IMR-90 (cell line): Measurements from ENCODE around the gene IMPDH1. TPM values are rescaled to one million over a fixed set of nuclear protein-coding genes. Genes with fewer than 3 reads are reported as not detected.

Experiments
- ATAC-seq: fragments of 200-7000 bp; cut with Tn5 transposase; 2 replicates; pipeline ENCODE4 v1.9.1; 2020; ENCODE audit warnings: low read depth, mild to moderate bottlenecking, moderate library complexity
- BruUV-seq: library from RNA; stranded (reverse); fragments of 400-500 nt; replicated peaks from 2 replicates; lab custom pipeline; 2021; lab: Mats Ljungman, UMichigan
- CTCF ChIA-PET: fragments of 300-600 bp; formaldehyde crosslinking; extraction: SDS; loops from one replicate; lab custom pipeline; 2021; ENCODE audit warnings: antibody characterized with exemption; lab: Yijun Ruan, JAX
- POLR2A ChIA-PET: fragments of 300-600 bp; sonication (Branson Sonifier 250); formaldehyde crosslinking; loops from one replicate; lab custom pipeline; 2022; ENCODE audit warnings: antibody characterized with exemption; ENCODE audit not compliant: unreplicated experiment; lab: Charles Lee
- DNase-seq: peaks from one replicate; pipeline ENCODE4 v3.0.0; 2013
- H2AFZ ChIP-seq: replicated peaks from 2 replicates; pipeline ENCODE3; 2013; ENCODE audit warnings: low read length, mild to moderate bottlenecking; ENCODE audit not compliant: poor library complexity
- H2AK5ac ChIP-seq: 2 replicates; pipeline ENCODE4 v1.6.1; 2013; ENCODE audit warnings: low read depth, low read length, inconsistent platforms
- H2AK9ac ChIP-seq: replicated peaks from 2 replicates; pipeline ENCODE3; 2013; ENCODE audit warnings: mild to moderate bottlenecking, low read depth, low read length, moderate library complexity; ENCODE audit not compliant: poor library complexity
- H2BK120ac ChIP-seq: 2 replicates; pipeline ENCODE4 v1.6.1; 2013; ENCODE audit warnings: low read depth, low read length, inconsistent platforms
- H2BK15ac ChIP-seq: 3 replicates; pipeline ENCODE4 v1.6.1; 2013; ENCODE audit warnings: low read depth, low read length, inconsistent platforms
- H2BK20ac ChIP-seq: 2 replicates; pipeline ENCODE4 v1.6.1; 2013; ENCODE audit warnings: low read depth, mild to moderate bottlenecking, inconsistent platforms, low read length, moderate library complexity
- H2BK5ac ChIP-seq: 2 replicates; pipeline ENCODE4 v1.6.1; 2013; ENCODE audit warnings: mild to moderate bottlenecking, low read depth, low read length, inconsistent platforms; ENCODE audit not compliant: poor library complexity, severe bottlenecking
- H3K14ac ChIP-seq: replicated peaks from 2 replicates; pipeline ENCODE4 v1.6.1; 2013; ENCODE audit warnings: low read depth, low read length, inconsistent platforms
- H3K18ac ChIP-seq: 2 replicates; pipeline ENCODE4 v1.6.1; 2013; ENCODE audit warnings: low read depth, low read length, control low read depth
- H3K23ac ChIP-seq: 2 replicates; pipeline ENCODE4 v1.6.1; 2013; ENCODE audit warnings: low read depth, low read length, inconsistent platforms
- H3K27ac ChIP-seq: 2 replicates; pipeline ENCODE4 v1.5.1; 2013; ENCODE audit warnings: mild to moderate bottlenecking, control low read depth, low read length; ENCODE audit not compliant: insufficient read depth
- H3K27me3 ChIP-seq: 2 replicates; pipeline ENCODE4 v1.6.1; 2013; ENCODE audit warnings: low read length; ENCODE audit not compliant: control insufficient read depth, insufficient read depth
- H3K36me3 ChIP-seq: 2 replicates; pipeline ENCODE4 v1.6.1; 2013; ENCODE audit warnings: low read length, mixed read lengths; ENCODE audit not compliant: control insufficient read depth, insufficient read depth
- H3K4ac ChIP-seq: 2 replicates; pipeline ENCODE4 v1.6.1; 2013; ENCODE audit warnings: low read depth, low read length, inconsistent platforms
- H3K4me1 ChIP-seq: 2 replicates; pipeline ENCODE4 v1.6.1; 2013; ENCODE audit warnings: low read length, mixed read lengths; ENCODE audit not compliant: control insufficient read depth, insufficient read depth
- H3K4me2 ChIP-seq: 2 replicates; pipeline ENCODE4 v1.6.1; 2013; ENCODE audit warnings: low read depth, mild to moderate bottlenecking, control low read depth, low read length, moderate library complexity
- H3K4me3 ChIP-seq: 2 replicates; pipeline ENCODE4 v1.5.1; 2013; ENCODE audit warnings: low read depth, mild to moderate bottlenecking, control low read depth, low read length, moderate library complexity; ENCODE audit not compliant: insufficient read depth
- H3K56ac ChIP-seq: 2 replicates; pipeline ENCODE4 v1.6.1; 2013; ENCODE audit warnings: low read length, inconsistent platforms; ENCODE audit not compliant: insufficient read depth; ENCODE audit errors: extremely low read depth
- H3K79me1 ChIP-seq, 2 experiments: 2 replicates each; pipeline ENCODE4 v1.6.1; 2013; ENCODE audit warnings: low read length in 2 of 2, inconsistent platforms in 1 of 2, low read depth in 1 of 2
- H3K9ac ChIP-seq: 2 replicates; pipeline ENCODE4 v1.6.1; 2013; ENCODE audit warnings: low read depth, low read length, control low read depth
- H3K9me1 ChIP-seq: 2 replicates; pipeline ENCODE4 v1.6.1; 2013; ENCODE audit warnings: low read length, inconsistent platforms; ENCODE audit not compliant: insufficient read depth
- H3K9me3 ChIP-seq: 2 replicates; pipeline ENCODE4 v1.6.1; 2013; ENCODE audit warnings: low read length; ENCODE audit not compliant: control insufficient read depth, insufficient read depth
- H4K20me1 ChIP-seq: 2 replicates; pipeline ENCODE4 v1.6.1; 2013; ENCODE audit warnings: low read length, inconsistent platforms; ENCODE audit not compliant: insufficient read depth
- H4K5ac ChIP-seq: 2 replicates; pipeline ENCODE4 v1.6.1; 2013; ENCODE audit warnings: mild to moderate bottlenecking, low read depth, low read length, control low read depth
- H4K8ac ChIP-seq, 2 experiments: 2 replicates each; pipeline ENCODE4 v1.6.1; 2013; ENCODE audit warnings: low read depth in 2 of 2, low read length in 2 of 2, control low read depth in 1 of 2, inconsistent platforms in 1 of 2
- H4K91ac ChIP-seq: 2 replicates; pipeline ENCODE4 v1.6.1; 2013; ENCODE audit warnings: low read depth, low read length, inconsistent platforms; ENCODE audit not compliant: insufficient read depth
- BHLHE40 ChIP-seq: fragments of 150-350 bp; IDR thresholded peaks from 2 replicates; pipeline ENCODE4 v1.6.1; 2016; ENCODE audit warnings: mild to moderate bottlenecking, low read depth, low read length
- CEBPB ChIP-seq: IDR thresholded peaks from 2 replicates; pipeline ENCODE4 v1.6.1; 2012; ENCODE audit warnings: low read depth, low read length, improper control_type of control experiment
- CHD1 ChIP-seq: IDR thresholded peaks from 2 replicates; pipeline ENCODE4 v1.6.1; 2012; ENCODE audit warnings: low read depth, low read length, improper control_type of control experiment
- FOS ChIP-seq: fragments of 150-350 bp; IDR thresholded peaks from 2 replicates; pipeline ENCODE4 v1.6.1; 2016; ENCODE audit warnings: low read depth, low read length
- MAFK ChIP-seq: IDR thresholded peaks from 2 replicates; pipeline ENCODE4 v1.6.1; 2012; ENCODE audit warnings: low read depth, low read length, improper control_type of control experiment
- MAZ ChIP-seq: IDR thresholded peaks from 2 replicates; pipeline ENCODE4 v1.6.1; 2012; ENCODE audit warnings: low read depth, mild to moderate bottlenecking, low read length, improper control_type of control experiment, moderate library complexity, borderline replicate concordance
- MXI1 ChIP-seq: IDR thresholded peaks from 2 replicates; pipeline ENCODE4 v1.6.1; 2012; ENCODE audit warnings: low read depth, mild to moderate bottlenecking, low read length, moderate library complexity, borderline replicate concordance
- NFE2L2 ChIP-seq: fragments of 150-350 bp; IDR thresholded peaks from 2 replicates; pipeline ENCODE4 v1.6.1; 2016; ENCODE audit warnings: low read depth, mild to moderate bottlenecking, low read length
- POLR2A ChIP-seq: IDR thresholded peaks from 2 replicates; pipeline ENCODE4 v1.6.1; 2012; ENCODE audit warnings: mild to moderate bottlenecking, low read depth, low read length
- RAD21 ChIP-seq: IDR thresholded peaks from 2 replicates; pipeline ENCODE4 v1.6.1; 2012; ENCODE audit warnings: low read length, improper control_type of control experiment
- RCOR1 ChIP-seq: IDR thresholded peaks from 2 replicates; pipeline ENCODE4 v1.6.1; 2012; ENCODE audit warnings: mild to moderate bottlenecking, low read length, improper control_type of control experiment; ENCODE audit not compliant: insufficient replicate concordance
- RFX5 ChIP-seq: IDR thresholded peaks from 2 replicates; pipeline ENCODE4 v1.8.0; 2012; ENCODE audit warnings: low read depth, mild to moderate bottlenecking, low read length, moderate library complexity
- SMC3 ChIP-seq: fragments of 150-350 bp; IDR thresholded peaks from 2 replicates; pipeline ENCODE4 v1.6.1; 2016; ENCODE audit warnings: low read depth, mild to moderate bottlenecking, antibody characterized with exemption, low read length, moderate library complexity
- WGBS, 2 experiments: methylation state at CpG; one replicate each; pipeline versions ENCODE4 v1.1.5 to v1.1.7; 2013; ENCODE audit warnings: missing lambda C conversion rate in 2 of 2; ENCODE audit not compliant: insufficient read length in 1 of 2; ENCODE audit errors: extremely low coverage in 2 of 2; 5-methylcytosine and 5-hydroxymethylcytosine counted together
- dilution Hi-C: fragments of 300-500 bp; cut with HindIII; formaldehyde crosslinking; loops from one replicate; pipeline ENCODE4 v1.14.3; 2018; ENCODE audit warnings: low sequenced_read_pairs; ENCODE audit not compliant: unreplicated experiment
- in situ Hi-C: fragments of 300-500 bp; cut with MboI; formaldehyde crosslinking; loops from 3 replicates; pipeline ENCODE4 v1.14.3; 2019; ENCODE audit warnings: low sequenced_read_pairs, inconsistent platforms, mixed read lengths
- intact Hi-C: fragments of 100-400 bp; cut with micrococcal nuclease; formaldehyde crosslinking; loops from 2 replicates; pipeline ENCODE4 v1.10.0; 2022
- polyA plus RNA-seq, 3 experiments: library from polyadenylated mRNA; depleted of rRNA; stranded (reverse); fragments of >200 nt; gene quantifications; 2 replicates each; pipeline ENCODE4 v1.2.3, GENCODE V29; 2012; ENCODE audit warnings: low replicate concordance in 1 of 3
- total RNA-seq: library from RNA; depleted of rRNA; stranded (reverse); fragments of >200 nt; gene quantifications from 2 replicates; pipeline ENCODE4 v1.2.3, GENCODE V29; 2012
- TF ChIP-seq, protein P1 (sequence below): fragments of 150-350 bp; IDR thresholded peaks from 2 replicates; pipeline ENCODE4 v1.6.1; 2016; ENCODE audit warnings: low read depth, mild to moderate bottlenecking, low read length, moderate library complexity, borderline replicate concordance
- TF ChIP-seq, protein P2 (sequence below): conservative IDR thresholded peaks from 2 replicates; pipeline ENCODE4 v1.5.1; 2012; ENCODE audit warnings: mild to moderate bottlenecking, low read depth, low read length, improper control_type of control experiment

The IMPDH1 gene
- total and polyA plus RNA-seq, 2 of the 4 experiments (the other 2 are of a cell fraction), result 49.5 to 69.3 TPM

DNA sequence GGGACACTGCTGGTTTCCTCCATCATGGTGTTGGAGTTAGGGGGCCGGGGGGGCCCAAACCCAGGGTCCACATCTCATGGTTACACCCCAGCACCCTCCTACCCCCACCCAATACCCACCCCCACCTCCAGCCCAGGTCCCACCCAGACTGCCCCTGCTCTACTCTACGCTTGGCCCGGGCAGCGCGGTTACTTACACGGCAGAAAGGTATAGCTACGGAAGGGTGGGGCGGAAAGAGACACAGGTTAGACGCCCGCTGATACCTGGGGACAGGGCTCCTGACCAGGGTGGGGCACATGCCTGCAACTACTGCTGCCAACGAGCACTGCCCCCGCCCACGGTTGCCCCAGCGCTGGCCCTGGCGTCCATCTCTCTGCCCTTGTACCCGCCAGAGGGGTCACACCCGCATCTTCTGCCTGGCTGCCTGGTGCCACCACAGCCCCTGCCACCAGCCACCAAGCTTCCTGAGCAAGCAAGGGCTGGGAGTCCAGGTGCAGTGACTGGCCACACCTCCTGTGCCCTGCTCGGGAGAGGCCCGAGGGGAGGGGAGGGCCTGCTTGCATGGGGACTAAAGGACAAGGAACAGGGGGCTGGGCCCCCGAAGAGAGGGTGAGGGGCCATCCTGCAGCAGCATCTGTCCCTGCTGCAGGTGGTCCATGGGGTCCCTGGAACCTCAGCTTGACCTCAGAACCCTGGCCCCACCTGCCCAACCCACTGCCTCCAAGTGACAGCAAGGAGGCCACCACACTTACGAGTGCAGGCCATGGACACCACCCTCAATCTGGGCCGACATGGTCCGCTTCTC lies 16.1 kb downstream of the IMPDH1 start:
- H3K27me3 ChIP-seq, result peaks cover 5% of the 10 kb centered on the region; the same call in 1 of the 2 replicates
- ATAC-seq (no peak), DNase-seq (no peak)
- no peak overlapping the region for H3K14ac ChIP-seq
- no peak overlapping the region for H2BK20ac ChIP-seq
- ChIA-PET CTCF (interaction anchor here (0.8 kb wide), 1 partner anchor 46 kb away, joined by 4 read pairs; no protein-coding TSS in a partner anchor), POLR2A (no interaction called here)
- intact Hi-C loops, result no loop called here
- no peak overlapping the region for H2BK15ac ChIP-seq
- BruUV-seq, result no TSS peak
- no peaks in the 10 kb centered on the region for H3K9me1 ChIP-seq
- H3K4me2 ChIP-seq, result no peak overlapping the region
- H3K4me3 ChIP-seq, result no peak overlapping the region
- no peaks in the 10 kb centered on the region for H3K9me3 ChIP-seq
- no peak overlapping the region for H3K27ac ChIP-seq
- H2AK5ac ChIP-seq, result no peak overlapping the region
- H2AFZ ChIP-seq, result no peak overlapping the region
- H3K4me1 ChIP-seq, result no peaks in the 10 kb centered on the region
- H3K56ac ChIP-seq, result no peak overlapping the region
- H2AK9ac ChIP-seq, result no peak overlapping the region
- H2BK5ac ChIP-seq, result no peak overlapping the region
- H4K5ac ChIP-seq, result no peak overlapping the region
- peaks cover 13% of the 10 kb centered on the region; the same call in 1 of the 2 replicates for H4K20me1 ChIP-seq
- in situ Hi-C loops, result no loop called here
- no peak overlapping the region for H3K4ac ChIP-seq
- no peak overlapping the region for H4K8ac ChIP-seq
- H2BK120ac ChIP-seq, result no peak overlapping the region
- H3K18ac ChIP-seq, result no peak overlapping the region
- no peak overlapping the region for H4K91ac ChIP-seq
- 100% methylated on average over 10 of the region's 23 CpGs; no CpG with 5 or more reads in 1 of the 2 experiments for WGBS, 2 experiments
- peaks cover 50% of the 10 kb centered on the region for H3K36me3 ChIP-seq
- 0 out of 4 replicates have a peak, but pooled peaks cover 0 to 2% of the 10 kb centered on the region in 2 experiments for H3K79me1 ChIP-seq
- dilution Hi-C loops, result no loop called here
- no peak overlapping the region for H3K9ac ChIP-seq
- H3K23ac ChIP-seq, result no peak overlapping the region
- TF ChIP-seq RFX5 (no peak), CHD1 (no peak), SMC3 (no peak), MAFK (no peak), POLR2A (no peak), MAZ (no peak), MXI1 (no peak), FOS (no peak), RCOR1 (no peak), NFE2L2 (no peak), RAD21 (no peak), BHLHE40 (no peak), CEBPB (no peak)
- TF ChIP-seq, protein P1, sequence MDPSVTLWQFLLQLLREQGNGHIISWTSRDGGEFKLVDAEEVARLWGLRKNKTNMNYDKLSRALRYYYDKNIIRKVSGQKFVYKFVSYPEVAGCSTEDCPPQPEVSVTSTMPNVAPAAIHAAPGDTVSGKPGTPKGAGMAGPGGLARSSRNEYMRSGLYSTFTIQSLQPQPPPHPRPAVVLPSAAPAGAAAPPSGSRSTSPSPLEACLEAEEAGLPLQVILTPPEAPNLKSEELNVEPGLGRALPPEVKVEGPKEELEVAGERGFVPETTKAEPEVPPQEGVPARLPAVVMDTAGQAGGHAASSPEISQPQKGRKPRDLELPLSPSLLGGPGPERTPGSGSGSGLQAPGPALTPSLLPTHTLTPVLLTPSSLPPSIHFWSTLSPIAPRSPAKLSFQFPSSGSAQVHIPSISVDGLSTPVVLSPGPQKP, result no peak
- TF ChIP-seq, protein P2, sequence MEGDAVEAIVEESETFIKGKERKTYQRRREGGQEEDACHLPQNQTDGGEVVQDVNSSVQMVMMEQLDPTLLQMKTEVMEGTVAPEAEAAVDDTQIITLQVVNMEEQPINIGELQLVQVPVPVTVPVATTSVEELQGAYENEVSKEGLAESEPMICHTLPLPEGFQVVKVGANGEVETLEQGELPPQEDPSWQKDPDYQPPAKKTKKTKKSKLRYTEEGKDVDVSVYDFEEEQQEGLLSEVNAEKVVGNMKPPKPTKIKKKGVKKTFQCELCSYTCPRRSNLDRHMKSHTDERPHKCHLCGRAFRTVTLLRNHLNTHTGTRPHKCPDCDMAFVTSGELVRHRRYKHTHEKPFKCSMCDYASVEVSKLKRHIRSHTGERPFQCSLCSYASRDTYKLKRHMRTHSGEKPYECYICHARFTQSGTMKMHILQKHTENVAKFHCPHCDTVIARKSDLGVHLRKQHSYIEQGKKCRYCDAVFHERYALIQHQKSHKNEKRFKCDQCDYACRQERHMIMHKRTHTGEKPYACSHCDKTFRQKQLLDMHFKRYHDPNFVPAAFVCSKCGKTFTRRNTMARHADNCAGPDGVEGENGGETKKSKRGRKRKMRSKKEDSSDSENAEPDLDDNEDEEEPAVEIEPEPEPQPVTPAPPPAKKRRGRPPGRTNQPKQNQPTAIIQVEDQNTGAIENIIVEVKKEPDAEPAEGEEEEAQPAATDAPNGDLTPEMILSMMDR, result no peak
